ENCODE data around the gene SSBP4.

DNA sequence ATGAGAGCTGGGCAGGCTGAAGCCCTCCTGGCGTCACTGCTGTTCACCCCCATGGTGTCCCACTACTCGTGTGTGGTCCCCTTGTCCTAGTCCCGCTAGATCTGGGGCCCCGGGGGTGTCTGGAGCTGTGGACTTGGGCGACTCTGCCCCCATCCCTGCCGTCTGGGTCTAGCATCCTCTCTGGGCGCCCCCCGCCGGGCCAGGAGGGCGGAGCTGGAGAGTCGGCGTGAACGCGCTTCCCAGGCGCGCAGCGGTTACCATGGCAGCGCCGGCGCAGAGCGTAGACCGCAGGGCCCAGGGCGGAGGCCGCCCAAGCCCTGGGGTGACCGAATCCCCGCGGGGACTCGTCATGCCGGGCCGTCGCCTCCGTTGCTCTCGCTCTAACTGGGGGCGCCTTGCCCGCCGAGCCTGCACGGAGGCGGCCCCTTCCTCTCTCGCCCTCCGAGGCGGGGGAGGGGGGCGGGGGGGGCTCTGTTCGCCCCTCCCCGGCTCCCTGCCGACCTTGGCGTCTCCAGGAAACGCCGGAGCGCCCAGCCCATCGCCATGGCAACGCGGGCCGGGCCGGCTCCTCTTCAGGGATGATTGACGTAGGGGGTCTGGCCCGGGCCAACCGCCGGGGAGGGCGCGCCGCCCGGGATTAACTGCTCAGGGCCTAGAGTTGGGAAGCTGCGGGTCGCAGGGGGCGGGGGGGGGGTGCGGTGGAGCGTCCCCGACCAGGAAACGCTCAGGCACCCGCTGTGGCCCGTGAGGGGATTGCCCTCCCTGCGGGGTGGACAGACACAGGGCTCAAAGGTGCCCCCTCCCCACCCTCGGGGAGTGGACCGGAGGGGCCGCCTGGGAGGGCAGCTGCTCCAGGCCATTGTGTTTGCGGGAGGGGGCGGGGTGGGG, 9.8 kb downstream of the SSBP4 start:
- TF ChIP-seq ZNF416 (tag by site-specific recombination; IDR thresholded peaks at IDR 0.05) (no peak), ZNF707 (tag by site-specific recombination; IDR thresholded peaks at IDR 0.05) (no peak), ZNF202 (tag by site-specific recombination; IDR thresholded peaks at IDR 0.05; ENCODE audit: borderline replicate concordance) (no peak), ZNF48 (tag by site-specific recombination; IDR thresholded peaks at IDR 0.05) (no peak), ZNF558 (tag by site-specific recombination; IDR thresholded peaks at IDR 0.05) (no peak), HOXA7 (CRISPR knock-in tag; IDR thresholded peaks at IDR 0.05; ENCODE audit: borderline replicate concordance) (no peak), ZNF660 (tag by site-specific recombination; IDR thresholded peaks at IDR 0.05) (no peak)
- TF ChIP-seq, protein P1, sequence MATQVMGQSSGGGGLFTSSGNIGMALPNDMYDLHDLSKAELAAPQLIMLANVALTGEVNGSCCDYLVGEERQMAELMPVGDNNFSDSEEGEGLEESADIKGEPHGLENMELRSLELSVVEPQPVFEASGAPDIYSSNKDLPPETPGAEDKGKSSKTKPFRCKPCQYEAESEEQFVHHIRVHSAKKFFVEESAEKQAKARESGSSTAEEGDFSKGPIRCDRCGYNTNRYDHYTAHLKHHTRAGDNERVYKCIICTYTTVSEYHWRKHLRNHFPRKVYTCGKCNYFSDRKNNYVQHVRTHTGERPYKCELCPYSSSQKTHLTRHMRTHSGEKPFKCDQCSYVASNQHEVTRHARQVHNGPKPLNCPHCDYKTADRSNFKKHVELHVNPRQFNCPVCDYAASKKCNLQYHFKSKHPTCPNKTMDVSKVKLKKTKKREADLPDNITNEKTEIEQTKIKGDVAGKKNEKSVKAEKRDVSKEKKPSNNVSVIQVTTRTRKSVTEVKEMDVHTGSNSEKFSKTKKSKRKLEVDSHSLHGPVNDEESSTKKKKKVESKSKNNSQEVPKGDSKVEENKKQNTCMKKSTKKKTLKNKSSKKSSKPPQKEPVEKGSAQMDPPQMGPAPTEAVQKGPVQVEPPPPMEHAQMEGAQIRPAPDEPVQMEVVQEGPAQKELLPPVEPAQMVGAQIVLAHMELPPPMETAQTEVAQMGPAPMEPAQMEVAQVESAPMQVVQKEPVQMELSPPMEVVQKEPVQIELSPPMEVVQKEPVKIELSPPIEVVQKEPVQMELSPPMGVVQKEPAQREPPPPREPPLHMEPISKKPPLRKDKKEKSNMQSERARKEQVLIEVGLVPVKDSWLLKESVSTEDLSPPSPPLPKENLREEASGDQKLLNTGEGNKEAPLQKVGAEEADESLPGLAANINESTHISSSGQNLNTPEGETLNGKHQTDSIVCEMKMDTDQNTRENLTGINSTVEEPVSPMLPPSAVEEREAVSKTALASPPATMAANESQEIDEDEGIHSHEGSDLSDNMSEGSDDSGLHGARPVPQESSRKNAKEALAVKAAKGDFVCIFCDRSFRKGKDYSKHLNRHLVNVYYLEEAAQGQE (tag by site-specific recombination; IDR thresholded peaks at IDR 0.05): no peak
- TF ChIP-seq, protein P2, sequence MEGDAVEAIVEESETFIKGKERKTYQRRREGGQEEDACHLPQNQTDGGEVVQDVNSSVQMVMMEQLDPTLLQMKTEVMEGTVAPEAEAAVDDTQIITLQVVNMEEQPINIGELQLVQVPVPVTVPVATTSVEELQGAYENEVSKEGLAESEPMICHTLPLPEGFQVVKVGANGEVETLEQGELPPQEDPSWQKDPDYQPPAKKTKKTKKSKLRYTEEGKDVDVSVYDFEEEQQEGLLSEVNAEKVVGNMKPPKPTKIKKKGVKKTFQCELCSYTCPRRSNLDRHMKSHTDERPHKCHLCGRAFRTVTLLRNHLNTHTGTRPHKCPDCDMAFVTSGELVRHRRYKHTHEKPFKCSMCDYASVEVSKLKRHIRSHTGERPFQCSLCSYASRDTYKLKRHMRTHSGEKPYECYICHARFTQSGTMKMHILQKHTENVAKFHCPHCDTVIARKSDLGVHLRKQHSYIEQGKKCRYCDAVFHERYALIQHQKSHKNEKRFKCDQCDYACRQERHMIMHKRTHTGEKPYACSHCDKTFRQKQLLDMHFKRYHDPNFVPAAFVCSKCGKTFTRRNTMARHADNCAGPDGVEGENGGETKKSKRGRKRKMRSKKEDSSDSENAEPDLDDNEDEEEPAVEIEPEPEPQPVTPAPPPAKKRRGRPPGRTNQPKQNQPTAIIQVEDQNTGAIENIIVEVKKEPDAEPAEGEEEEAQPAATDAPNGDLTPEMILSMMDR (tag by site-specific recombination; IDR thresholded peaks at IDR 0.05): peak; percentile 64
- TF ChIP-seq, protein P3, sequence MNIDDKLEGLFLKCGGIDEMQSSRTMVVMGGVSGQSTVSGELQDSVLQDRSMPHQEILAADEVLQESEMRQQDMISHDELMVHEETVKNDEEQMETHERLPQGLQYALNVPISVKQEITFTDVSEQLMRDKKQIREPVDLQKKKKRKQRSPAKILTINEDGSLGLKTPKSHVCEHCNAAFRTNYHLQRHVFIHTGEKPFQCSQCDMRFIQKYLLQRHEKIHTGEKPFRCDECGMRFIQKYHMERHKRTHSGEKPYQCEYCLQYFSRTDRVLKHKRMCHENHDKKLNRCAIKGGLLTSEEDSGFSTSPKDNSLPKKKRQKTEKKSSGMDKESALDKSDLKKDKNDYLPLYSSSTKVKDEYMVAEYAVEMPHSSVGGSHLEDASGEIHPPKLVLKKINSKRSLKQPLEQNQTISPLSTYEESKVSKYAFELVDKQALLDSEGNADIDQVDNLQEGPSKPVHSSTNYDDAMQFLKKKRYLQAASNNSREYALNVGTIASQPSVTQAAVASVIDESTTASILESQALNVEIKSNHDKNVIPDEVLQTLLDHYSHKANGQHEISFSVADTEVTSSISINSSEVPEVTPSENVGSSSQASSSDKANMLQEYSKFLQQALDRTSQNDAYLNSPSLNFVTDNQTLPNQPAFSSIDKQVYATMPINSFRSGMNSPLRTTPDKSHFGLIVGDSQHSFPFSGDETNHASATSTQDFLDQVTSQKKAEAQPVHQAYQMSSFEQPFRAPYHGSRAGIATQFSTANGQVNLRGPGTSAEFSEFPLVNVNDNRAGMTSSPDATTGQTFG (tag by site-specific recombination; IDR thresholded peaks at IDR 0.05; ENCODE audit: borderline replicate concordance): no peak
